ENCODE data around the gene RGS7. TPM values are rescaled to one million over a fixed set of nuclear protein-coding genes. Genes with fewer than 3 reads are reported as not detected.
"Not testable (repeated sequence)": the region's sequence is repeated elsewhere in the genome, so short reads cannot be mapped to it uniquely, and the experiment has no call there.

RGS7 gene
- total RNA-seq, 1 donor from 2014 or later = 16.0 TPM

- TF ChIP-seq, protein P1, sequence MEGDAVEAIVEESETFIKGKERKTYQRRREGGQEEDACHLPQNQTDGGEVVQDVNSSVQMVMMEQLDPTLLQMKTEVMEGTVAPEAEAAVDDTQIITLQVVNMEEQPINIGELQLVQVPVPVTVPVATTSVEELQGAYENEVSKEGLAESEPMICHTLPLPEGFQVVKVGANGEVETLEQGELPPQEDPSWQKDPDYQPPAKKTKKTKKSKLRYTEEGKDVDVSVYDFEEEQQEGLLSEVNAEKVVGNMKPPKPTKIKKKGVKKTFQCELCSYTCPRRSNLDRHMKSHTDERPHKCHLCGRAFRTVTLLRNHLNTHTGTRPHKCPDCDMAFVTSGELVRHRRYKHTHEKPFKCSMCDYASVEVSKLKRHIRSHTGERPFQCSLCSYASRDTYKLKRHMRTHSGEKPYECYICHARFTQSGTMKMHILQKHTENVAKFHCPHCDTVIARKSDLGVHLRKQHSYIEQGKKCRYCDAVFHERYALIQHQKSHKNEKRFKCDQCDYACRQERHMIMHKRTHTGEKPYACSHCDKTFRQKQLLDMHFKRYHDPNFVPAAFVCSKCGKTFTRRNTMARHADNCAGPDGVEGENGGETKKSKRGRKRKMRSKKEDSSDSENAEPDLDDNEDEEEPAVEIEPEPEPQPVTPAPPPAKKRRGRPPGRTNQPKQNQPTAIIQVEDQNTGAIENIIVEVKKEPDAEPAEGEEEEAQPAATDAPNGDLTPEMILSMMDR (IDR thresholded peaks at IDR 0.05; ENCODE audit: partially characterized antibody, unreplicated experiment) = no peak
- no peak overlapping the region for H3K4me3 Mint-ChIP-seq (ENCODE audit: unreplicated experiment)
- no peaks in the 10 kb centered on the region for H3K36me3 Mint-ChIP-seq (ENCODE audit: unreplicated experiment)
- DNase-seq = no peak
- no peaks in the 10 kb centered on the region for H3K27me3 Mint-ChIP-seq (ENCODE audit: unreplicated experiment)
- no peak overlapping the region for H3K27ac Mint-ChIP-seq (ENCODE audit: unreplicated experiment)
- H3K4me1 Mint-ChIP-seq (ENCODE audit: low read depth, unreplicated experiment) = no peaks in the 10 kb centered on the region
- no peaks in the 10 kb centered on the region for H3K9me3 Mint-ChIP-seq (ENCODE audit: unreplicated experiment)
Observed at GRCh38 chr1:240883490-240883889, 473.5 kb downstream of the RGS7 start.

- DNase-seq; H3K4me3 Mint-ChIP-seq (ENCODE audit: unreplicated experiment); H3K4me1 Mint-ChIP-seq (ENCODE audit: low read depth, unreplicated experiment); H3K9me3 Mint-ChIP-seq (ENCODE audit: unreplicated experiment); H3K27ac Mint-ChIP-seq (ENCODE audit: unreplicated experiment); H3K27me3 Mint-ChIP-seq (ENCODE audit: unreplicated experiment); H3K36me3 Mint-ChIP-seq (ENCODE audit: unreplicated experiment): not testable (repeated sequence)
Observed at GRCh38 chr1:240882656-240883308, 474.2 kb downstream of the RGS7 start.

DNA sequence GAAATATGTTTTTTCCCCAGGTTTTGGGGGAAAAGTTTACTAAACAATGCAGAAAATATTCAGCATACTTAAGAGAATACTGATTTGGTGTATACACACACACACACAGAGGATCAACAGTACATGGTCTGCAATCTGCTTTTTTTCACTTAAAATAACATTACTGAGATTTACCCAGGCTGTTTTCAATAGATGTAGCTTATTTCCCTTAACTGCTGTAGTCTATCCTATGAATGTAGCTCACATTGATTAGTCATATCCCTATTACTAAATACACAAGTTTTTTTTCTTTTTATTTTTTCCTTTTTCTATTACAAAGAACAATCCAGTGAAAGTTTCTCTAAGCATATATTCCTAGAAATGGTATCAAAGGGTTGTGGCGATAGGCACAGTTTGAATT, 478.4 kb downstream of the RGS7 start:
- Mint-ChIP-seq H3K27me3 (ENCODE audit: unreplicated experiment) (no peaks in the 10 kb centered on the region), H3K9me3 (ENCODE audit: unreplicated experiment) (peaks cover 1% of the 10 kb centered on the region), H3K36me3 (ENCODE audit: unreplicated experiment) (peaks cover 4% of the 10 kb centered on the region), H3K4me1 (ENCODE audit: low read depth, unreplicated experiment) (no peaks in the 10 kb centered on the region), H3K4me3 (ENCODE audit: unreplicated experiment) (no peak overlapping the region), H3K27ac (ENCODE audit: unreplicated experiment) (no peak overlapping the region)
- TF ChIP-seq, protein P1 (IDR thresholded peaks at IDR 0.05; ENCODE audit: partially characterized antibody, unreplicated experiment) = no peak
- DNase-seq = no peak

DNA sequence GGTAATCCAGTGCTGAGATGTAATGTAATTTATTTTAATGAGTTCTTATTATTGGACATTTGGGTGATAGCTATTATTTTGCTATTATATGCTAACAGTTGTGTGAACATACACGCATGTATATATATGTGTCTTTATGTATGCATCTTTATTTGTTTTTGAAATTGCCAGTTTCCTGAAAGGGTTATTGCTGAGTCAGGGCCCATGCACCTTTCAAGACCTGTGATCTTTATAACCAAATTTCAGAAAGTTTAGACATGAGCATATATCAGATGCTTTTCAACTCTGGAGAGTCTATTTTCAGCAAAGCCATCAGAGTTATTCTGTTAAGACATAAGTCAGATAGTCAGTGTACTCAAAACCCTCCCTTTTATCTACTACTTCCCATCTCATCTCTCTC, 479.4 kb downstream of the RGS7 start:
- Mint-ChIP-seq H3K9me3 (ENCODE audit: unreplicated experiment) (peaks cover 1% of the 10 kb centered on the region), H3K4me3 (ENCODE audit: unreplicated experiment) (no peak overlapping the region), H3K27me3 (ENCODE audit: unreplicated experiment) (no peaks in the 10 kb centered on the region), H3K27ac (ENCODE audit: unreplicated experiment) (no peak overlapping the region), H3K4me1 (ENCODE audit: low read depth, unreplicated experiment) (no peaks in the 10 kb centered on the region), H3K36me3 (ENCODE audit: unreplicated experiment) (peaks cover 4% of the 10 kb centered on the region)
- TF ChIP-seq, protein P1 (IDR thresholded peaks at IDR 0.05; ENCODE audit: partially characterized antibody, unreplicated experiment) = no peak
- no peak for DNase-seq

GRCh38 chr1:240876071-240876470, 480.9 kb downstream of the RGS7 start:
- no peak overlapping the region for H3K4me3 Mint-ChIP-seq (ENCODE audit: unreplicated experiment)
- H3K27ac Mint-ChIP-seq (ENCODE audit: unreplicated experiment) = no peak overlapping the region
- H3K27me3 Mint-ChIP-seq (ENCODE audit: unreplicated experiment) = peaks cover 2% of the 10 kb centered on the region
- DNase-seq = no peak
- peaks cover 4% of the 10 kb centered on the region for H3K36me3 Mint-ChIP-seq (ENCODE audit: unreplicated experiment)
- TF ChIP-seq, protein P1 (IDR thresholded peaks at IDR 0.05; ENCODE audit: partially characterized antibody, unreplicated experiment) = no peak
- no peaks in the 10 kb centered on the region for H3K4me1 Mint-ChIP-seq (ENCODE audit: low read depth, unreplicated experiment)
- peaks cover 3% of the 10 kb centered on the region for H3K9me3 Mint-ChIP-seq (ENCODE audit: unreplicated experiment)
